ENCODE measurements around the gene KLHL26. TPM values are rescaled to one million over a fixed set of nuclear protein-coding genes. Genes with fewer than 3 reads are reported as not detected.

The KLHL26 gene
- total and polyA plus RNA-seq, 4 donors: 2.3 to 5.9 (median 2.4) TPM

- no peaks in the 10 kb centered on the region for H3K36me3 ChIP-seq (ENCODE audit: control insufficient read depth in 4 of 4, insufficient read depth in 3 of 4, low read depth in 1 of 4, low read length in 3 of 4)
- no peak overlapping the region for H3K27ac ChIP-seq (ENCODE audit: low read depth in 1 of 2, low read length in 2 of 2)
- H3K4me1 ChIP-seq (ENCODE audit: control insufficient read depth in 4 of 4, insufficient read depth in 4 of 4, low read length in 3 of 4): peaks cover 2 to 8% (median 6%) of the 10 kb centered on the region in 4 donors
- WGBS: 88% methylated on average over 11 of the region's 11 CpGs
- H3K27me3 ChIP-seq (ENCODE audit: control insufficient read depth in 4 of 4, insufficient read depth in 4 of 4, low read length in 3 of 4): no peaks in the 10 kb centered on the region
- no peak overlapping the region for H3K9ac ChIP-seq (ENCODE audit: low read depth in 1 of 2, low read length in 2 of 2)
- H3K9me3 ChIP-seq (ENCODE audit: control insufficient read depth in 4 of 4, low read length in 3 of 4): no peaks in the 10 kb centered on the region
- TF ChIP-seq EGR1 (IDR thresholded peaks at IDR 0.05; ENCODE audit: low read depth in 2 of 2): no peak
- TF ChIP-seq HNF4A (conservative IDR thresholded peaks at IDR 0.05): no peak
- TF ChIP-seq ATF3 (IDR thresholded peaks at IDR 0.05): no peak
- no peak for TF ChIP-seq CTCF (IDR thresholded peaks at IDR 0.05; ENCODE audit: low read depth, low read length, missing input control)
- TF ChIP-seq GABPA (IDR thresholded peaks at IDR 0.05 in 1 of 2, conservative IDR thresholded peaks at IDR 0.05 in 1 of 2): no peak
- no peak for DNase-seq (ENCODE audit: low spot score)
- H3K4me3 ChIP-seq (ENCODE audit: low read depth in 1 of 3, low read length in 3 of 3): no peak overlapping the region
Measured at GRCh38 chr19:18710186-18710585, 73.4 kb downstream of the KLHL26 start.

GRCh38 chr19:18710996-18711751, 74.3 kb downstream of the KLHL26 start:
- Histone ChIP-seq H3K27ac (ENCODE audit: low read depth in 1 of 2, low read length in 2 of 2) (no peak overlapping the region), H3K36me3 (ENCODE audit: control insufficient read depth in 4 of 4, insufficient read depth in 3 of 4, low read depth in 1 of 4, low read length in 3 of 4) (no peaks in the 10 kb centered on the region), H3K4me1 (ENCODE audit: control insufficient read depth in 4 of 4, insufficient read depth in 4 of 4, low read length in 3 of 4) (peaks cover 2 to 8% (median 6%) of the 10 kb centered on the region in 4 donors), H3K9ac (ENCODE audit: low read depth in 1 of 2, low read length in 2 of 2) (no peak overlapping the region), H3K9me3 (ENCODE audit: control insufficient read depth in 4 of 4, low read length in 3 of 4) (no peaks in the 10 kb centered on the region), H3K4me3 (ENCODE audit: low read depth in 1 of 3, low read length in 3 of 3) (no peak overlapping the region), H3K27me3 (ENCODE audit: control insufficient read depth in 4 of 4, insufficient read depth in 4 of 4, low read length in 3 of 4) (no peaks in the 10 kb centered on the region)
- TF ChIP-seq JUND (IDR thresholded peaks at IDR 0.05): no peak
- no peak for TF ChIP-seq TAF1 (conservative IDR thresholded peaks at IDR 0.05)
- no peak for TF ChIP-seq ZBTB33 (IDR thresholded peaks at IDR 0.05)
- TF ChIP-seq YY1 (IDR thresholded peaks at IDR 0.05): no peak
- DNase-seq (ENCODE audit: low spot score): no peak
- WGBS: 92% methylated on average over 28 of the region's 28 CpGs

GRCh38 chr19:18711893-18712292, 75.1 kb downstream of the KLHL26 start:
- Histone ChIP-seq H3K36me3 (ENCODE audit: control insufficient read depth in 4 of 4, insufficient read depth in 3 of 4, low read depth in 1 of 4, low read length in 3 of 4) (no peaks in the 10 kb centered on the region), H3K4me1 (ENCODE audit: control insufficient read depth in 4 of 4, insufficient read depth in 4 of 4, low read length in 3 of 4) (peaks cover 2 to 8% (median 6%) of the 10 kb centered on the region in 4 donors), H3K9me3 (ENCODE audit: control insufficient read depth in 4 of 4, low read length in 3 of 4) (no peaks in the 10 kb centered on the region), H3K27me3 (ENCODE audit: control insufficient read depth in 4 of 4, insufficient read depth in 4 of 4, low read length in 3 of 4) (no peaks in the 10 kb centered on the region), H3K4me3 (ENCODE audit: low read depth in 1 of 3, low read length in 3 of 3) (no peak overlapping the region), H3K9ac (ENCODE audit: low read depth in 1 of 2, low read length in 2 of 2) (no peak overlapping the region), H3K27ac (ENCODE audit: low read depth in 1 of 2, low read length in 2 of 2) (no peak overlapping the region)
- no peak for DNase-seq (ENCODE audit: low spot score)
- 82% methylated on average over 3 of the region's 3 CpGs for WGBS
- TF ChIP-seq EGR1 (IDR thresholded peaks at IDR 0.05; ENCODE audit: low read depth in 2 of 2) (no peak), GABPA (IDR thresholded peaks at IDR 0.05 in 1 of 2, conservative IDR thresholded peaks at IDR 0.05 in 1 of 2) (no peak), FOXA1 (IDR thresholded peaks at IDR 0.05) (no peak)

All from liver (tissue), 9 donors.